Kidney (tissue), 19 donors: ENCODE results near the gene PLGLB2. TPM values are rescaled to one million over a fixed set of nuclear protein-coding genes. Genes with fewer than 3 reads are reported as not detected.
"Not testable (repeated sequence)": the region's sequence is repeated elsewhere in the genome, so short reads cannot be mapped to it uniquely, and the experiment has no call there.

ENCODE experiments used
- DNase-seq, 5 donors: peaks; one replicate each; pipeline ENCODE4 v3.0.0-alpha.2; 2013 to 2020
- FAIRE-seq: peaks from 2 replicates; lab custom pipeline; 2012; peaks lifted over from hg19 to GRCh38; lab: Jason Lieb, UNC
- H3K27ac ChIP-seq, 2 donors: one replicate each; pipeline ENCODE4 v1.7.0; 2013; ENCODE audit warnings: low read depth in 2 of 2, low read length in 2 of 2, inconsistent platforms in 1 of 2
- H3K27me3 ChIP-seq: one replicate; pipeline ENCODE4 v1.7.1; 2013; ENCODE audit warnings: low read length, inconsistent platforms; ENCODE audit not compliant: control insufficient read depth, insufficient read depth
- H3K36me3 ChIP-seq, 3 donors: one replicate each; pipeline versions ENCODE4 v1.7.0 to v1.7.1; 2013; ENCODE audit warnings: low read length in 3 of 3, control low read depth in 1 of 3, inconsistent platforms in 1 of 3; ENCODE audit not compliant: insufficient read depth in 3 of 3, control insufficient read depth in 2 of 3
- H3K4me1 ChIP-seq, 3 donors: one replicate each; pipeline versions ENCODE4 v1.7.0 to v1.7.1; 2013; ENCODE audit warnings: low read length in 3 of 3, inconsistent platforms in 1 of 3, low read depth in 1 of 3; ENCODE audit not compliant: control insufficient read depth in 2 of 3, insufficient read depth in 2 of 3
- H3K4me3 ChIP-seq, 3 donors: one replicate each; pipeline versions ENCODE4 v1.7.0 to v1.8.1; 2013; ENCODE audit warnings: low read length in 3 of 3, control low read depth in 1 of 3, inconsistent platforms in 1 of 3
- H3K9ac ChIP-seq, 3 donors: one replicate each; pipeline versions ENCODE4 v1.7.0 to v1.7.1; 2013; ENCODE audit warnings: low read length in 3 of 3, control low read depth in 1 of 3, inconsistent platforms in 1 of 3
- H3K9me3 ChIP-seq, 3 donors: one replicate each; pipeline versions ENCODE4 v1.7.0 to v1.7.1; 2013; ENCODE audit warnings: low read length in 3 of 3, control low read depth in 1 of 3, inconsistent platforms in 1 of 3; ENCODE audit not compliant: control insufficient read depth in 2 of 3, insufficient read depth in 1 of 3
- intact Hi-C: fragments of 100-400 bp; cut with DNase I; formaldehyde crosslinking; loops from one replicate; pipeline ENCODE4 v1.11.1; 2022
- long read RNA-seq, 10 donors: library from polyadenylated mRNA in 1 of 10; unstranded in 1 of 10; transcript quantifications; one replicate each; pipeline ENCODE4 v2.0.0 and lab custom pipeline, GENCODE V29; 2021 to 2026
- polyA plus RNA-seq: library from polyadenylated mRNA; stranded (reverse); fragments of 350-450 nt; fragmentation: Illumina TruSeq; extraction: RNeasy Lipid Tissue Mini Kit (QIAGEN cat#74804); gene quantifications from one replicate; pipeline ENCODE4 v1.2.3, GENCODE V29; 2014; ENCODE audit warnings: low read depth, low replicate concordance; ENCODE audit not compliant: insufficient read depth
- total RNA-seq: library from RNA; stranded (reverse); fragmentation: NEBNext Ultra II Directional; extraction: Animal tissue kit (Norgen Biotek cat#: 25700); gene quantifications from one replicate; pipeline ENCODE4 v1.2.1, GENCODE V29; 2021
- donor health status: control.
- donor health status: control.
- donor health status: DM: yes; HTN: yes; CAD: no.
- donor health status: Normal renal cell carcinoma (clear cell type).

PLGLB2 gene
- not detected for total RNA-seq
- 1.3 TPM for polyA plus RNA-seq
- long read RNA-seq, donor 1: 0 reads
- long read RNA-seq, donor 2: 0 reads
- long read RNA-seq, donor 3: 0 reads
- long read RNA-seq, donor 4: 0 reads
- long read RNA-seq, donor 5: 0 reads
- long read RNA-seq, donor 6: 0 reads
- long read RNA-seq, donor 7: 0 reads
- long read RNA-seq, donor 8: 0 reads
- long read RNA-seq, donor 9: 0 reads
- long read RNA-seq, donor 10: 0 reads

DNA sequence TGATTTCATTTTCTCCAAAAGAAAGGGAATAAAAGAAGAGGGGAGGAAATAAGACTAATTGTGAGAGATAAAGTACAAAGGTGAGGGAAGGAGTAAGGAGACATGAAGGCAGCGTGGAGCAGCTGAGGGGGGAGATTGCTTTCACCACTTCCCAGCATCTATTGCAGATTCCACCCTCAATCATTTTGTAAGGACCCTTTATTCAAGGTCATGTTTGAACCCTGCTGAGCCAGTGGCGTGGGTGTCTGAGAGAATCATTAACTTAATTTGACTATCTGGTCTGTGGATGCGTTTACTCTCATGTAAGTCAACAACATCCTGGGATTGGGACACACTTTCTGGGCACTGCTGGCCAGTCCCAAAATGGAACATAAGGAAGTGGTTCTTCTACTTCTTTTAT, at the start of gene PLGLB2:
Gene PLGLB2, plus strand, starts transcription at position 297 of the 400 bp plus-strand sequence. Its CDS starts 67 bp downstream, at position 364.
- intact Hi-C loops, FAIRE-seq: not testable (repeated sequence)

DNA sequence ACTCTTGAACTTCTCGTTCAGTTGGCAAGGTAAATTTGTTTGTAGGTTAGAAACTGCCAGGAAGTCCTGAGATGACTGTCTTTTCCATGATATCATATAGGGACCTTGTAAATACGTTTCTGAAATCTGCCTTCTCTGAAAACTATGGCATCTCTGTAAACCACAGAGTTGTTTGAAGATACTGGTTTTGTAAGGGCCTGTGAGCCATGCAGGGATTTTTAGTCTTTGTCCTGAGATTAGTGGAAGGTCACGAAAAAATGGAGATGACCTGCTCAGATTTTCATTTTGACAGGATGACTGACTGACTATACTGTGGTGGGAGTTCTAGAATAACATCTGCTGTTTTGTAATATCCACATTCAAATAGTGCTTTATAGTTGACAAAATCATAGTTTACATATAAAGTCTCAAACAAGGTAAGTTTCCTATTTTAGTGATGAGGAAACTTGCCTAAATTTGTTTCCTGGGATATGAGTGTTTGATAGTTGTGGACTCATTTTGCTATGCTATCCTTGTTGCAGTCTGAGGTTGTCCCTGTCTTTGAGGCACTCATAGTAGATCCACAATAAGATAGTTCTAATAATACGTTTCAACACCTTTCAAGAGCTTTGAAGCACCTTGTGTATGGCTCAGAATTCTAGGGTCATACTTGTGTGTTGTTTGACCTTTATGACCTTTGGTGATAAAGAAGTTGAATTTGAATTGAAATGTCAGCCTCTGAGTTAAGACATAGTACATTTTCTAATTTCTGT, 43.1 kb upstream of the PLGLB2 start:
- FAIRE-seq, H3K27ac ChIP-seq, DNase-seq, intact Hi-C loops, H3K27me3 ChIP-seq, H3K4me3 ChIP-seq, H3K36me3 ChIP-seq, H3K9me3 ChIP-seq, H3K4me1 ChIP-seq, H3K9ac ChIP-seq: not testable (repeated sequence)

More for the DNA sequence above, at the start of gene PLGLB2:
- H3K4me3 ChIP-seq, H3K27ac ChIP-seq, H3K4me1 ChIP-seq, DNase-seq, H3K9me3 ChIP-seq, H3K36me3 ChIP-seq, H3K9ac ChIP-seq, H3K27me3 ChIP-seq: not testable (repeated sequence)

DNA sequence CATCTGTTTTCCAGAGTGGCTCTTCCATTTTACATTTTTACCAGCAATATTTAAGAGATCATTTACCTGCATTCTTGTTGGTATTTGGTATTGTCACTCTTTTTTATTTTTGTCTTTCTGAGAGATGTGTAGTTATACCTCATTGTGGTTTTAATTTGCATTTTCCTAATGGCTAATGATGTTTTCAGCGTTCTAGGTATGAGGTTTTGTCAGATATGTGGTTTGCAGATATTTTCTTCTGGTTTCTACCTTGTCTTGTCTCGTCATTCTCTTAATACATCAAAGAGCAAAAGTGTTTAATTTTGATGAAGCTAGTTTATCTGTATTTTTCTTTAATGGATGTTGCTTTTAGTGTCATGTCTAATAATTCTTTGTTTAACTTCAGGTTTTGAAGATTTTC, 39.5 kb upstream of the PLGLB2 start:
- H3K27me3 ChIP-seq, intact Hi-C loops, H3K4me3 ChIP-seq, DNase-seq, H3K36me3 ChIP-seq, FAIRE-seq, H3K9ac ChIP-seq, H3K9me3 ChIP-seq, H3K27ac ChIP-seq, H3K4me1 ChIP-seq: not testable (repeated sequence)

DNA sequence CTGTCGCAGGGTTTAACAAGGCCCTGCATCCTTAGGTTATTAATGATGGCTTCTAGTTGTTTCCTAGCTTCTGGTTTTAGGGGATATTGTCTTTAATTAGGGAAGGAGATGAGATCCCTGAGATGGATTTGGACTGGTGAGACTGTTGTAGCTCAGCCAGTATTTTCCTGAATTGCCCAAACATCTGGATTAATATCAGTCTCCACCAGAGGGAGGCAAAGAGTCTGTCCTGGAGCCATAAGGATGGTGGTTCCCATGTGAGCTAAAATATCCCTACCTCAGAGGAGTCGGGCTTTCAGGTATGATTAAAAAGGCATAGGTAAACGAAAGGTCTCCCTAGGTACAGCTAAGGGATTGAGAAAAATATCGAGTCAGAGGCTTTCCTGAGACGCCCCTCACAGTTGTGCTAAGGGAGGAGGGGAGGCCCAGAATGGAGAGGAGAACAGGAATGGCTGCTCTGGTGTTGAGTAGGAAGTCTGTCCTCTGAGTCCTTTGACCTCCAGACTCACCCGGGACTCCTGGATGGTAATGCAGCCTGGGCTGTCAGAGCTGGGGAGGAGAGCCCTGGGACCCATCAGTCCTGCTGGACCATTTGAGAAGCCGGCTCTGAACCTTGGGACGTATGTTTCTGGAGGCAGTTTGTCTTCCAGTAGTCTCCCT, 19.8 kb upstream of the PLGLB2 start:
- DNase-seq, H3K27me3 ChIP-seq, H3K4me1 ChIP-seq, H3K9ac ChIP-seq, H3K27ac ChIP-seq, intact Hi-C loops, H3K36me3 ChIP-seq, H3K4me3 ChIP-seq, H3K9me3 ChIP-seq, FAIRE-seq: not testable (repeated sequence)

DNA sequence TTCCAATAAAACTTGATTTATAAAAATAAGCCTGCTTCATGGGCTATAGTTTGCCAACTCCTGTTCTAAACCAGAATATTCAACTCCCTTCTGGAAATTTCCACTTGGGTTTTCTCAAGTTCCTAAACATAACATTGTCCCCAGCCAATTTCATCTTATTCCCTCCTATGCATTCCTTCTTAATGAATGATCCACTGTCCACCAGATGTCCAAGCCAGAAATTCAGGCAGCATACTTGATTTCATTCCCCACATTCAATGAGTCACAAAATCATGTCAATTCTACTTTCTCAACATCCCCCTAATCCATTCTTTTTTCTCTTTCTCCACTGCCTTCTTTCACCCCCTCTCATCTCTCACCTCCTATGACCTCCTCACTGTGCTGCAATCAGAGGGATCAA, 7.0 kb upstream of the PLGLB2 start:
- H3K4me3 ChIP-seq, intact Hi-C loops, FAIRE-seq, H3K27me3 ChIP-seq, DNase-seq, H3K4me1 ChIP-seq, H3K9me3 ChIP-seq, H3K36me3 ChIP-seq, H3K27ac ChIP-seq, H3K9ac ChIP-seq: not testable (repeated sequence)

DNA sequence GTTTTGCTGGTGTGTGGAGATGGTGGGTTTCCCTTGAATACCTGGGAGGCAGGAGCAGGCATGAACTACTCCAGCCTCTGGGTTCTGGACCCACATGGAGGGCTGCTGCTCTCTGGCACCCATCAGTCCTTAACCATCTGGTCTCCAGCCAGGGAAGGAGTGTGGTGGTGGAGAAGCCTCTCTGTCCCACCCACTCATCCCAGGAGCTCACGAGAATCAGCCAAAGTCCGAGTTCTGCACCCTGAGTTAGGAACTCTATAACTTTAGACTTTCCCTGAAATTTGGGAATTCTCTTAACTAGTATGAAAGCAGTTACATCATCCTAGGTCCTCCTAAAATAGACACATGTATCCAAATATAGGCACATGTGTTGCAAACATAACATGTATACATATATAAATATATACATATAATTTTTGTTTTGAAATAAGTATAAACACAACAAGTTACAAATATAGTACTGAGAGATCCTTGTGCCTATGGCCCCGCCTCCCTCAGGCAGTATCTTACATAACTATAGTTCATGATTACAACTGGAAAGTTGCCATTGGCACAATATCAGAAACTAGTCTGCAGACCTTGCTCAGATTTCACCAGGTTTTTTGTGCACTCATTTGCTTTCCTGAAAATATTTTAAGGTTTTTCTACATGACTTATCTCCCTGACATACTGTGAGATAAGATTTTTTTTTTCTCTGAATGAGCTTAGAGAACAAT, 5.3 kb upstream of the PLGLB2 start:
- H3K27ac ChIP-seq, H3K4me3 ChIP-seq, H3K9me3 ChIP-seq, H3K4me1 ChIP-seq, H3K36me3 ChIP-seq, DNase-seq, H3K27me3 ChIP-seq, H3K9ac ChIP-seq, FAIRE-seq, intact Hi-C loops: not testable (repeated sequence)

DNA sequence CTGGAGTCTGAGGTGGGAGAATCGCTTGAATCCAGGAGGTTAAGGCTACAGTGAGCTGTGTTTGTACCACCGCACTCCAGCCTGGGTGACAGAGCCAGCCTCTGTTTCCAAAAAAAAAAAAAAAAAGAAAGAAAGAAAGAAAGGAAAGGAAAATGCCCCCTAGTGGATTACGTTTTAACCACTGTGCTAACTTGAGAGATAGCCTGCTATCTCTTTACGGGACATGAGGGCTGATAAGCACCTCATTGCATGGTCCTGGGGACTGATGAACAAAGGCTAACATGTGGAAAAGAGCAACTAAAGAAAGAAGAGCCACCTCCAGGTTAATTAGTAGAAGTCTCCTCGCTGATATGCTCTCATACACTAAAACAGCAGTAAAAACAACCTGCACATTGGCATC, 4.2 kb upstream of the PLGLB2 start:
- intact Hi-C loops, H3K27ac ChIP-seq, H3K36me3 ChIP-seq, H3K9ac ChIP-seq, H3K4me1 ChIP-seq, H3K27me3 ChIP-seq, H3K4me3 ChIP-seq, H3K9me3 ChIP-seq, DNase-seq, FAIRE-seq: not testable (repeated sequence)
